SKM-1 (cell line): ENCODE results near the gene FGD2.
"Not testable (repeated sequence)": the region's sequence is repeated elsewhere in the genome, so short reads cannot be mapped to it uniquely, and the experiment has no call there.

ENCODE experiments used
- DNase-seq: peaks from one replicate; lab custom pipeline; 2025; ENCODE audit not compliant: unreplicated experiment; lab: John Stamatoyannopoulos, UW

The FGD2 gene

GRCh38 chr6:36989264-36989663 is 16.2 kb upstream of the FGD2 start:
- DNase-seq = no peak

- not testable (repeated sequence) for DNase-seq
Measured at GRCh38 chr6:36990401-36990800, 15.1 kb upstream of the FGD2 start.

DNA sequence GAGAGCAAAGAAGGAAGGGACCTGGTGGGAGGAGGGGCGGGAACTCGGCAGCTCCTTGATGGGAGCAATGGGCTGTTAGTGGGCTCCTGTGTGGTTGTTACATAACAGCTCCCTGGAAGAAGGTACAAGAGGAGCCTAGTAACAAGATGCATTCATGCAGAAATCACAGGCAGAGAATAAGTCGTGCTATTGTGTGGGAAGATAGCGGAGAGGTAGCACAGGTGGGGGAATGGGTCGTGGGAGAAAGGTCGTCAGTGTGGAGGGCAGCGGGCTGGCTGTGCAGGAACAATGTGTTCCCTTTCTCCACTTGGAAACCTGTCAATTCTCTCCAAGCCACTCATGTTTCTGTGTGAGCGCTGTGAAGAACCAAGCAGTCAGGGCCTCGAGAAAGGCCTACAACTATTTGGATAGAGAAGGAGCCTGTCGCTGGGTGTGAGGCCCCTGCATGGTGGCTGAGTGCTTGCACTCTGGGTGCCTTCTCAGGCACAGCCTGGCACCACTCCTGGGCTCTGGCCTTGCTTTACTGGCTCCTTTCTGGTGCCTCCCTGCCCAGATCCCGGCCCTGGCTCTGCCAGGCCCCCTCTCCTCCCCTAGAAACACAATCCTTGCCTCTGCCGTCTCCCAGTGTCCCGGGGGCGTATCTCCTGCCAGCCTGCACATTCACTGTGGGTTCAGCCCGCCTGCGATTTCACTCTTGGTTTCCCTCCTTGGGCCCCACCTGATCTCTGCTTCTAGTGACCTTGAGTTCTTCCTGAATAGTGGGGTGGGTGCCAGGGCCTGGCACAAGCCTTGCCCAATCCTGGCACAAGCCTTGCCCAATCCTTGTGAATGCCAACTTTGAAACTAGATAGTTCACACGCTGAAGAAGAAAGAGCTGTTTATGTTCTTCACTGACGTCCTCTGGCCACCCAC is 7.4 kb upstream of the FGD2 start:
- no peak for DNase-seq

- DNase-seq = no peak
Measured at GRCh38 chr6:36998723-36999038, 6.8 kb upstream of the FGD2 start.

GRCh38 chr6:36999061-36999750 is 6.2 kb upstream of the FGD2 start:
- DNase-seq = no peak

GRCh38 chr6:36999751-37000125 is 5.7 kb upstream of the FGD2 start:
- no peak for DNase-seq

GRCh38 chr6:37004044-37004980 is 1.1 kb upstream of the FGD2 start:
- DNase-seq = no peak

DNA sequence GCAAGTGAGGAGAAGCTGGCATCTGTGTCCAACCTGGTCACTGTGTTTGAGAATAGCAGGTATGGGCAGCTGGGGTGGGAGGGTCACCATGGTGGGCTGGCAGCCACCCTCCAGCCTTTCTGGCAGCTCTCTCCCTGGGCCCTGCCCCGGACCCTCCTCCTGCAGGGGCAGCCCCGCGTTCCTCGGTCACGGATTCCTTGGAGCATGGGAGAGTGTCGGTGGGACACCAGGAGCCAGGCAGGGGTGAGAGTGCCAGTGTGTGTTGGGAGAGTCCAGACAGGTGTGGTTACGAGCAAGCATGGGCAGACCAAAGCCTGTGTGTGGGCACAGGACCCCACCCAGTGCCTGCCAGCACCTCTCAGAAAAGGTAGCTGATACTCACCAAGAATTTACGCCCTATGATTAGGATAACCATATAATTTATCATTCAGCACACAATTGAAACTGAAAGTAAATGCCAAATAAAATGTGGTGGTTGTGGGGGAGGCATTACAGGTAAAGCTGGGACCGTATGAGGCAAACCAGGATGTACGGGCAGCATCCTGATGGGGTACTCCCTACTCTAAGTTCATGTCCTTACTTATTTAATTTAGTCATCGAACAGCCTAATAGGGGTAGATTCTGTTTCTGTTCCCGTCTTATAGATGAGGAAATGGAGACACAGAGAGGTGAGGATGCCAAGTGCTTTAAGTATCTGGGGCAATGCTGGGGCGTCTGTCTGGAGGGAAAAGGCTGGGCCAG is 542 bp downstream of the FGD2 start:
- DNase-seq = no peak

DNA sequence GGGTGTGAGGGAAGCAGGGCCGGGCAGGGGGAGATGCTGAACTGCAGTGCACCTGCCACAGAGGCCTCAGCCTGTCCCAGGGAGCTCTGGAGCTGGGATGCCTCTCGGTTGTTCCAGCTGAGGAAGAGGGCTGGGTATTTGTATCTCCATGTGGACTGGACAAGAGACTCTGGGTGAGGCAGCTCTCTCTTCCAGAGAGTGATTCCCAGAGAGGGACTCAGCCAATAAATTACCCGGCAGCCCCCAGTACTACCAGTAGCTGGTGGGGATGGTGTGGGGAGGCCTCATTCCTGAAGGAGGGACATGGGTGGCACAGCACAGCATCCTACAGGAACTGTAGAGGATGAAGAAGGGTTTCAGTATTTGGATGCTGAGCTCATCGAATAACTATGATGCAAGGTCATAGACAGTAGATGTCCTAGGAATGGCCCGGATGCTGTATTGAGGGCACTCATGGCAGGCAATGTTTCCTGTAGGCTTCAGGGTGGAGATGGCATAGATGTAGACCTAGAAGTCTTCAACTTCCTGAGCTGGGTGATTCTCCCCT is 1.4 kb downstream of the FGD2 start:
- no peak for DNase-seq

DNA sequence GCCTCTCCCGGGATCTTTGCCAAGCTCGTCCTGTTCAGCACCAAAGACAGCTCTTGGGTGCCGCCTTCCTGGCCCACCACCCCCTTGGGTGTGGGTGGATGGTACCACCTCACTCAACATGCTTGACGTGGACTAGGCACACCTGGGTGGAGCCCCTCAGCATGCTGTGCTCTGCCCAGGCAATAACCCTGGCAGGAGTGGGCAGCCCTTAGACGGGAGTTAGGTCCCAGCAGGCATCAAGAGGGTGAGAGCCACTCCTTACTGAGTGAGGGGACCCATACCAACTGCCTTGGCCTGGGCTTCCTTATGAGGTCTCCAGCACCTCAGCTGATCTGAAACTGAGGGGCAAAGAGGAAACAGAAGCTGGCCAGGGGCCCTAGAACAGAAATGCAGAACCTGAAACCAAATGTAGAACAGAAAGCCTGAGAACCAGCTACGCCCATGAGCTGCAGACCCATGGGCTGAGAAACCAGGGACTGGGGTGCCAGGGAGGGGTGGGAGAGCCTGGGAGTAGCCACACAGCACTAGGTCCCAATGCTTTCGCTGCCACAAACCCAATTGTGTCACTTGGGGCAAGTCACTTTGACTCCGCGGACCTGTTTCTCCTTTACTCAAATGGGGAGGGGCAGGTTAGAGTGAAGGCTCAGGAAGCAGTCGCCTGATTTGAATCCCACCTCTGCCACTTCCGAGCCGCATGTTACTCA is 2.0 kb downstream of the FGD2 start:
- no peak for DNase-seq

DNA sequence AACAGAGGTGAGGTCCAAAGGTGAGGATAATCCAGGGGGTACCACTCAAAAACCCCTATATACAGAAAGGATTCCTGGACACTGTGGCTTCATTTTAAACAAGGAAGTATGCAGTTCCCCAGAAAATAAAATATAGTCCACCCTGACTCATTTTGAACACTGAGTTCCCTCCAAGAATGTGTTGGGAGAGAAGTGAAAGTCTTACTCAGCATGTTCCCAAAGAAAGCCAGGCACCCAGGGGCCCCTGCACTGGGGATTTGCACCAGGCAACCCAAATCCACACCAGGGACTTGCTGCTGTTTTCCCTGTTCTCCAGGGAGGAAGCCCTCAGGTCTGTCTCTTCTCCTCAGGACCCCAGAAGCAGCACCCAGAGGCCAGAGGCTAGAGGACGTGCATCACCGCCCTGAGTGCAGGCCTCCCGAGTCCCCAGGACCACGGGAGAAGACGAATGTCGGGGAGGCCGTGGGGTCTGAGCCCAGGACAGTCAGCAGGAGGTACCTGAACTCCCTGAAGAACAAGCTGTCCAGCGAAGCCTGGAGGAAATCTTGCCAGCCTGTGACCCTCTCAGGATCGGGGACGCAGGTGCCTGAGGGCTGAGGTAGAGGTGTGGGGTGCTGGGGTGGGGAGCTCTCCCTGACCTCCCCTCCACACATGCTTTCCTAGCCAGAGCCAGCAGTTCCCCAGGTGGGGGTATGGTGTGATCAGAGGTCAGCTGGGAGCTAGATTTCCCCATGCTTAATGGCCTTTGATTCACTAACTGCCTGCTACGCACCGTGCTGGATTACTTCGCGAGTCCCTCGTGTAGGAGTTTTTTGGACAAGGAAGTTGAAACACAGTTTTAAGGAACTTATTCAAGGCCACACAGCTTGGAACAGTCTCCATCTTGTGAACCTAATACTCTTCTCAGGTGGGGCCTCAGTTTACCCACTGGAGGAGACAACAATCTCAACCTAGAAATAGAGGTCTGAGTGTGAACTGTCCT is 3.3 kb downstream of the FGD2 start:
- no peak for DNase-seq

DNA sequence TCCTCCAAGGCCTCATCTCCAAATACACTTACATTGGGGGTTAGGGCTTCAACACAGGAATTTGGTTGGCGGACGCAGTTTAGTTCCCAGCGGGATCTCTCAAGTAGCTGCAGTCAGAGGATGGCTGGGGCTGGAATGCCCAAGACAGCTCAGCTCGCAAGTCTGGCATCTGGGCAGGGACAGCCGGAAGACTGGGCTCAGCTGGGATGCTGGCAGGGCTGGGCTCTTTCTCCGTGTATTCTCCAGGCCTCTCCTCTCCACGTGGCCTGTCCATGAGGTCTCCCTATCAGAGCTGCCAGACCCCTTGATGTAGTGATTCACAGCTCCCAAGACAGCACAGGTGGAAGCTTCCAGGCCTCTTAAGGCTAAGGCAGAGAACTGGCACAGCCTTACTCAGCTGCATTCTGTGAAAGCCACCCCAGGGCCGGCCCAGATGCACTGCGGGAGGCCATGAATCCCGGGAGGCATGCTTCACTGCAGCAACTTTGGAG is 5.0 kb downstream of the FGD2 start:
- DNase-seq = no peak

GRCh38 chr6:37011656-37012378 is 6.4 kb downstream of the FGD2 start:
- no peak for DNase-seq

DNA sequence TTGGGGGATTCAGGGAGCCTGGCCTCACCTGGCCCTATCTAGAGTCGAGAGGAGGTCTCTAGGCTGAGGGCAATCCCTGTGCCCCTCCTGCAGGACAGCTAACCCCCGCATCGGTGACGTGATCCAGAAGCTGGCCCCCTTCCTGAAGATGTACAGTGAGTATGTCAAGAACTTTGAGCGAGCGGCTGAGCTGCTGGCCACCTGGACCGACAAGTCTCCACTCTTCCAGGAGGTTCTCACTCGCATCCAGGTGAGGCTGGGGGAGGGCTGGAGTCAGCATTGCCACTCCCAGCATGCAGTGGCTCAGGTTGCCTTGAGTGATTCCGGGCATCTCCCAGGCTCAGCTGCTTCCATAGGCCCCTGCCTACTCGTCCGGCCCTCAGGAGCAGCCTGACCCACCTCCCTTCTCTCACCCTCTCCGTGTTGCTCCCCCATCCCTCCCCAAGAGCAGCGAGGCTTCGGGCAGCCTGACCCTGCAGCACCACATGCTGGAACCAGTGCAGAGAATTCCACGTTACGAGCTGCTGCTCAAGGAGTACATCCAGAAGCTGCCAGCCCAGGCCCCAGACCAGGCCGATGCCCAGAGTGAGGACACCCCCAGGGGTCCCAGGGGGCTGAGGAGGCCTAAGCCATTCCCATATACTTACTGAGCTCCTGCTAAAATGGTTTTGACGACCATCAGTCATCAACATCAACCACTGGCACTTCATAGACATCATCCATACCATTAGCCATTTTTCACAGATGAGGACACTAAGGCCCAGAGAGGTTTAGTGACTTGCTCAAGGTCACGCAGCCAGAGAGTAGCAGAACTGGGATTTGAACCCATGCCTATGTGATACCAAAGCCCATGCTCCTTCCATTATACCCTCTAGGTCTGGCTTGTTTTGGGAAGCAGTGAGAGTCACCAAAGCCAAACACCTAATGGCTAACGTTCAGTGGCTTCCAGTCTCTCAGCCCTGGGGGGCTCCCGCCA is 8.3 kb downstream of the FGD2 start:
- DNase-seq = no peak

DNA sequence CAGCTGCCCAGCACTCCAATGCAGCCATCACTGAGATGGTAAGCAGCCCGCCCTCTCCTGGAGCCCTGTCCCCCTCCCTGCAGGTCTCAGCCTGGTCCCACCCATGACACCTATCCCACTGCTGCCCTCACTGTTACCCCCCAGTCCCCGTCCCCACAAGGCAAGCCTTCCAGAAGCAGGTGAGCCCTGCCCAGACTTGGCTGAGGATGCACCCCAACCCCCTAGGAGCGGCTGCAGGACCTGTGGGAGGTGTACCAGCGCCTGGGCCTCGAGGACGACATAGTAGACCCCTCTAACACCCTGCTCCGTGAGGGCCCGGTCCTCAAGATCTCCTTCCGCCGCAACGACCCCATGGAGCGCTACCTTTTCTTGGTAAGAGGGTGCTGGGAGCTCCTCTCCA is 9.2 kb downstream of the FGD2 start:
- no peak for DNase-seq

GRCh38 chr6:37015532-37015931 is 10.1 kb downstream of the FGD2 start:
- DNase-seq = no peak

DNA sequence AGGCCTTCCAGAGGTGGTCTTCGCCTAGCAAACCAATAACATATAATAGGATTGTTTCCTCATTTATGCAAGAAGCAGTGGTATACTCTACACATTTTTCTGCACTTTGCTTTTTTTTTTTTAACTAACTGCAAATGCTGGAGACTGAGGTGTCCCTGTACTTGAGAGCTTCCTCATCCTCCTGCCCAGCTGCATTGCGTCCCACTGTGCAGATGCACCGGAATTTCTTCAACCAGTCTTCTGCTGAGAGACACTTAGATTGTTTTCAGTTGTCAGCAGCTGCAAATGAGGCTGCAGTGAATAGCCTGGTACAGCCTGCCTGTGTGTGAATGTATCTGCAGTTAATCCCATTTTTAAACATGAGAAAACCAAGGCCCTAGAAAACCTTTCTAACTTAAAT is 11.5 kb downstream of the FGD2 start:
- no peak for DNase-seq
